Duodenal mucosa (tissue), 2 donors: Measurements from ENCODE around the gene RYR3.

Experiments
- H3K27ac ChIP-seq: one replicate; pipeline ENCODE4 v1.7.0; 2013; ENCODE audit warnings: low read depth, low read length
- H3K27me3 ChIP-seq, 2 donors: one replicate each; pipeline ENCODE4 v1.7.0; 2013; ENCODE audit warnings: low read length in 2 of 2, control low read depth in 1 of 2; ENCODE audit not compliant: insufficient read depth in 2 of 2, control insufficient read depth in 1 of 2
- H3K36me3 ChIP-seq, 2 donors: one replicate each; pipeline ENCODE4 v1.7.0; 2013; ENCODE audit warnings: low read length in 2 of 2, control low read depth in 1 of 2; ENCODE audit not compliant: insufficient read depth in 2 of 2, control insufficient read depth in 1 of 2
- H3K4me1 ChIP-seq, 2 donors: one replicate each; pipeline ENCODE4 v1.7.0; 2013; ENCODE audit warnings: low read length in 2 of 2, control low read depth in 1 of 2; ENCODE audit not compliant: insufficient read depth in 2 of 2, control insufficient read depth in 1 of 2
- H3K4me3 ChIP-seq, 2 donors: one replicate each; pipeline ENCODE4 v1.7.0; 2013; ENCODE audit warnings: low read length in 2 of 2, low read depth in 1 of 2
- H3K9ac ChIP-seq, 2 donors: one replicate each; pipeline ENCODE4 v1.7.0; 2013; ENCODE audit warnings: low read length in 2 of 2, low read depth in 1 of 2
- H3K9me3 ChIP-seq, 2 donors: one replicate each; pipeline ENCODE4 v1.7.0; 2013; ENCODE audit warnings: low read length in 2 of 2, control low read depth in 1 of 2; ENCODE audit not compliant: control insufficient read depth in 1 of 2

Gene RYR3

DNA sequence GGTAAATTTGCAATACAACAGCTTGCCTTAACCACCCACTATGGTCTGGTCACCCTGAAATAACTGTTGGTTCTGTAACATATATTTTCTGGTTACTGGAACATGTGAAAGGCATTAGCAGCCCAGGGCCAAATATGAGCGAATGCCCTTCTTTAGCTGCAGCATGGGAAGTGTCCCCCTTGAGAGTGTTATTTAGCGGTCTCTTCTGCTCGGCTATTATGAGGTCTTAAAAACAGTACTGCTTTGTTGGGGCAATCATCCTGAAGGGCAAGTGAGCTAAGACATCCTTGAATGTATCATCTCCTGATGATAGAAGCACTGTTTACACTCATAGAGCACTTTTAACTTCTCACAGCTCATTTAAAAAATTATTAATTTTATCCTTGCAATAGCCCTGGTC lies 90.2 kb downstream of the RYR3 start:
- Histone ChIP-seq H3K9me3 (no peaks in the 10 kb centered on the region), H3K27ac (no peak overlapping the region), H3K27me3 (no peaks in the 10 kb centered on the region), H3K36me3 (no peaks in the 10 kb centered on the region), H3K4me3 (no peak overlapping the region), H3K4me1 (no peaks in the 10 kb centered on the region), H3K9ac (no peak overlapping the region)

DNA sequence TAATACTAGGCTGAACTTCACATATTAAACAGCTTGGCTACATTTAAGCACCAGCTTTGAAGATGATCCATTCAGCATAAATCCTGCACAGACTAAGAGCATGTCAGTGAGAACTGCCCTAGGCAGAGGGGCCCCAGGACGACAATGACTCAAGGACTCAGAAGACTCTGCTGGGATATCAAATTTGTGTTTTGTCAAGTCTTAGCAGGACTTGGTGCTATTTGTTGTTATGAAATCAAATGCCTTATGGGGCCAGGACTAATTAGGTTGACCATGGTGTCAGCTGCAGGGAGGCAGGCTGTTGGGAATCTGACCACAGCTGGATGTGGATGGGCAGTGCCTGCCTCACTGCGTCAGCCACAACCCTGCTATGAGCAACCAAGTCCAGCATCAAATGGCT lies 91.8 kb downstream of the RYR3 start:
- no peaks in the 10 kb centered on the region for H3K27me3 ChIP-seq
- H3K9me3 ChIP-seq: no peaks in the 10 kb centered on the region
- no peak overlapping the region for H3K9ac ChIP-seq
- no peaks in the 10 kb centered on the region for H3K4me1 ChIP-seq
- no peak overlapping the region for H3K4me3 ChIP-seq
- H3K27ac ChIP-seq: no peak overlapping the region
- no peaks in the 10 kb centered on the region for H3K36me3 ChIP-seq

- Histone ChIP-seq H3K4me1 (no peaks in the 10 kb centered on the region), H3K27ac (no peak overlapping the region), H3K4me3 (no peak overlapping the region), H3K9ac (no peak overlapping the region), H3K27me3 (no peaks in the 10 kb centered on the region), H3K9me3 (no peaks in the 10 kb centered on the region), H3K36me3 (no peaks in the 10 kb centered on the region)
Observed at GRCh38 chr15:33405096-33405495, 94.3 kb downstream of the RYR3 start.

GRCh38 chr15:33411596-33412540 lies 101.1 kb downstream of the RYR3 start:
- Histone ChIP-seq H3K9ac (no peak overlapping the region), H3K27ac (no peak overlapping the region), H3K9me3 (no peaks in the 10 kb centered on the region), H3K36me3 (no peaks in the 10 kb centered on the region), H3K4me3 (no peak overlapping the region), H3K27me3 (no peaks in the 10 kb centered on the region), H3K4me1 (no peaks in the 10 kb centered on the region)

GRCh38 chr15:33419701-33420100 lies 108.9 kb downstream of the RYR3 start:
- Histone ChIP-seq H3K27me3 (no peaks in the 10 kb centered on the region), H3K9ac (no peak overlapping the region), H3K36me3 (no peaks in the 10 kb centered on the region), H3K4me1 (no peaks in the 10 kb centered on the region), H3K4me3 (no peak overlapping the region), H3K27ac (no peak overlapping the region), H3K9me3 (no peaks in the 10 kb centered on the region)

- Histone ChIP-seq H3K4me1 (no peaks in the 10 kb centered on the region), H3K4me3 (no peak overlapping the region), H3K9ac (no peak overlapping the region), H3K36me3 (no peaks in the 10 kb centered on the region), H3K9me3 (no peaks in the 10 kb centered on the region), H3K27me3 (no peaks in the 10 kb centered on the region), H3K27ac (no peak overlapping the region)
Observed at GRCh38 chr15:33424025-33424424, 113.3 kb downstream of the RYR3 start.

DNA sequence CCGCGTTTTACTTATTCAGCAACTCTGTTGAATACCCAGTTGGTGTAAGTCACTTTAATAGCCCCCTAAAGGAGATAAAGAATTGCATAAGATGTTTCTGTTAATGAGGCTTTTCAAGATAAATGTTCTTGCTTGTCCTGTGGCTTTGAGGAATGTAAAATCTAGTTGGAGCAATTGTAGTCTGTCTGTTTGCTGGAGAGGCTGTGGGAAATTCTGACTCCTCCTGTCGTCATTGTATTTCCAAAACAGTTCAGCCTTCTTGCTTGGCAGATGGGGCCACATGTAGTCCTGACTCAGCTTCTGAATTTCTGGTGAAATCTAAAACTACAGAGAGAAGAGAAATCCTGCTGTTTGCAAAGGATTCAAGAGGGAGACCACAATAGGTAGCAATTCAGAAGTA lies 114.4 kb downstream of the RYR3 start:
- H3K4me3 ChIP-seq: no peak overlapping the region
- no peaks in the 10 kb centered on the region for H3K27me3 ChIP-seq
- H3K9me3 ChIP-seq: no peaks in the 10 kb centered on the region

DNA sequence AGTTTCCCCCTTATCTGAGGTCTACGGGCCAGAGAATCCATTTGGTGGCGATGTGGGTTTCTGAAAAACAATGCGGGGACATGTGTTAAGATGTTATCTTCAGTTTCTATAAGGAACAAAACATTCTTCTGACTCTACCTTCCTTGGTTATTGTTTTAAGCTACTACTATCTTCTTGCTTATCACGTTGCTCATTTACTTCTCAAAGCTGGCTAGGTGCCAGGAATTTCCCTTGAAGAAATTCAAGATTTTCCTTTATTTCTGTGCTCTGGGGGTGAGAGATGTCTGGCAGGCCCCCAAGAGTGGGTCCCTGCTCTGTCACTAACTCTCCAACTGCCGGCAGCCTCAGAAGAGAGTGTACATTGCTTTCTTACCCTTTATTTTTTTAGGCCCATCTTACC lies 119.8 kb downstream of the RYR3 start:
- H3K36me3 ChIP-seq: no peaks in the 10 kb centered on the region
- no peaks in the 10 kb centered on the region for H3K4me1 ChIP-seq
- no peak overlapping the region for H3K27ac ChIP-seq
- H3K9me3 ChIP-seq: no peaks in the 10 kb centered on the region
- no peak overlapping the region for H3K4me3 ChIP-seq
- no peaks in the 10 kb centered on the region for H3K27me3 ChIP-seq
- H3K9ac ChIP-seq: no peak overlapping the region

More for the DNA sequence above, 114.4 kb downstream of the RYR3 start:
- no peak overlapping the region for H3K9ac ChIP-seq
- H3K27ac ChIP-seq: no peak overlapping the region
- H3K4me1 ChIP-seq: no peaks in the 10 kb centered on the region
- H3K36me3 ChIP-seq: no peaks in the 10 kb centered on the region

GRCh38 chr15:33433821-33434220 lies 123.1 kb downstream of the RYR3 start:
- no peak overlapping the region for H3K4me3 ChIP-seq
- no peaks in the 10 kb centered on the region for H3K9me3 ChIP-seq
- H3K4me1 ChIP-seq: no peaks in the 10 kb centered on the region
- no peak overlapping the region for H3K9ac ChIP-seq
- no peak overlapping the region for H3K27ac ChIP-seq
- no peaks in the 10 kb centered on the region for H3K27me3 ChIP-seq
- no peaks in the 10 kb centered on the region for H3K36me3 ChIP-seq

DNA sequence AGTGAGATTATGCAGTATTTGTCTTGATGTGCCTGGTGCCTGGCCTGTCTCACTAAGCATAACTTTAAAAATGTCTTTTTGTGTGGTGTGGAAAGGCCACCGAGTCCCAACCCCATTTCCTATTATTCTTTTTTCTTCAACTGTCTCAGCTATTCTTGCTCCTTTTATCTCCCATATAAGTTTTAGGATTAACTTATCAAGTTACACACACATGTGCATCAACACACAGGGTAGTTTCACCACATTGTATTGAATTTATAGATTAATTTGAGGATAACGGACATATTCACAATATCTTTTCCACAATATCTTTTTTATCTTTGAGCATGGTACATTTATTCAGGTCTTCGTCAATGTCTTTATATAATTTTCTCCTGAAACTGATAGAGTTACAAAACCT lies 127.6 kb downstream of the RYR3 start:
- Histone ChIP-seq H3K27ac (no peak overlapping the region), H3K27me3 (no peaks in the 10 kb centered on the region), H3K4me1 (no peaks in the 10 kb centered on the region), H3K36me3 (no peaks in the 10 kb centered on the region), H3K9ac (no peak overlapping the region), H3K9me3 (no peaks in the 10 kb centered on the region), H3K4me3 (no peak overlapping the region)
